ENCODE data around the gene RUNX1.

The RUNX1 gene

GRCh38 chr21:34857874-34858273 lies 191.2 kb downstream of the RUNX1 start:
- DNase-seq = no peak
- Histone ChIP-seq H3K9me3 (ENCODE audit: control insufficient read depth, low read length) (no peaks in the 10 kb centered on the region), H3K27me3 (replicated peaks; ENCODE audit: control insufficient read depth, insufficient read depth, low read length, poor library complexity, severe bottlenecking) (no peaks in the 10 kb centered on the region), H3K4me1 (ENCODE audit: control insufficient read depth, insufficient read depth, low read length, poor library complexity, severe bottlenecking) (no peaks in the 10 kb centered on the region), H3K4me3 (ENCODE audit: insufficient read depth, low read depth, low read length, poor library complexity, severe bottlenecking) (no peak overlapping the region), H3K36me3 (ENCODE audit: control insufficient read depth, insufficient read depth, low read length) (peaks cover 80% of the 10 kb centered on the region), H3K27ac (ENCODE audit: insufficient read depth, low read length, poor library complexity, severe bottlenecking) (no peak overlapping the region)

GRCh38 chr21:34857122-34857713 lies 191.9 kb downstream of the RUNX1 start:
- Histone ChIP-seq H3K9me3 (ENCODE audit: control insufficient read depth, low read length) (no peaks in the 10 kb centered on the region), H3K27ac (ENCODE audit: insufficient read depth, low read length, poor library complexity, severe bottlenecking) (no peak overlapping the region), H3K27me3 (replicated peaks; ENCODE audit: control insufficient read depth, insufficient read depth, low read length, poor library complexity, severe bottlenecking) (no peaks in the 10 kb centered on the region), H3K36me3 (ENCODE audit: control insufficient read depth, insufficient read depth, low read length) (peaks cover 82% of the 10 kb centered on the region), H3K4me3 (ENCODE audit: insufficient read depth, low read depth, low read length, poor library complexity, severe bottlenecking) (no peak overlapping the region), H3K4me1 (ENCODE audit: control insufficient read depth, insufficient read depth, low read length, poor library complexity, severe bottlenecking) (no peaks in the 10 kb centered on the region)
- DNase-seq = no peak

- DNase-seq = no peak
- H3K36me3 ChIP-seq (ENCODE audit: control insufficient read depth, insufficient read depth, low read length) = peaks cover 53% of the 10 kb centered on the region
- H3K9me3 ChIP-seq (ENCODE audit: control insufficient read depth, low read length) = no peaks in the 10 kb centered on the region
- H3K4me1 ChIP-seq (ENCODE audit: control insufficient read depth, insufficient read depth, low read length, poor library complexity, severe bottlenecking) = no peaks in the 10 kb centered on the region
- no peaks in the 10 kb centered on the region for H3K27me3 ChIP-seq (replicated peaks; ENCODE audit: control insufficient read depth, insufficient read depth, low read length, poor library complexity, severe bottlenecking)
- no peak overlapping the region for H3K4me3 ChIP-seq (ENCODE audit: insufficient read depth, low read depth, low read length, poor library complexity, severe bottlenecking)
- H3K27ac ChIP-seq (ENCODE audit: insufficient read depth, low read length, poor library complexity, severe bottlenecking) = no peak overlapping the region
These were observed 196.7 kb downstream of the RUNX1 start for GRCh38 chr21:34852448-34852847.

- no peak for DNase-seq
- H3K9me3 ChIP-seq (ENCODE audit: control insufficient read depth, low read length) = no peaks in the 10 kb centered on the region
- no peaks in the 10 kb centered on the region for H3K27me3 ChIP-seq (replicated peaks; ENCODE audit: control insufficient read depth, insufficient read depth, low read length, poor library complexity, severe bottlenecking)
- H3K36me3 ChIP-seq (ENCODE audit: control insufficient read depth, insufficient read depth, low read length) = peaks cover 40% of the 10 kb centered on the region
- peaks cover 10% of the 10 kb centered on the region for H3K4me1 ChIP-seq (ENCODE audit: control insufficient read depth, insufficient read depth, low read length, poor library complexity, severe bottlenecking)
- no peak overlapping the region for H3K4me3 ChIP-seq (ENCODE audit: insufficient read depth, low read depth, low read length, poor library complexity, severe bottlenecking)
- H3K27ac ChIP-seq (ENCODE audit: insufficient read depth, low read length, poor library complexity, severe bottlenecking) = no peak overlapping the region
These were observed 198.9 kb downstream of the RUNX1 start for GRCh38 chr21:34850166-34850690.

- Histone ChIP-seq H3K36me3 (ENCODE audit: control insufficient read depth, insufficient read depth, low read length) (peaks cover 27% of the 10 kb centered on the region), H3K9me3 (ENCODE audit: control insufficient read depth, low read length) (no peaks in the 10 kb centered on the region), H3K4me1 (ENCODE audit: control insufficient read depth, insufficient read depth, low read length, poor library complexity, severe bottlenecking) (peaks cover 10% of the 10 kb centered on the region), H3K27me3 (replicated peaks; ENCODE audit: control insufficient read depth, insufficient read depth, low read length, poor library complexity, severe bottlenecking) (no peaks in the 10 kb centered on the region), H3K4me3 (ENCODE audit: insufficient read depth, low read depth, low read length, poor library complexity, severe bottlenecking) (no peak overlapping the region), H3K27ac (ENCODE audit: insufficient read depth, low read length, poor library complexity, severe bottlenecking) (no peak overlapping the region)
- no peak for DNase-seq
These were observed 202.4 kb downstream of the RUNX1 start for GRCh38 chr21:34846601-34847112.

GRCh38 chr21:34845521-34846451 lies 203.3 kb downstream of the RUNX1 start:
- Histone ChIP-seq H3K36me3 (ENCODE audit: control insufficient read depth, insufficient read depth, low read length) (peaks cover 33% of the 10 kb centered on the region), H3K27ac (ENCODE audit: insufficient read depth, low read length, poor library complexity, severe bottlenecking) (no peak overlapping the region), H3K4me3 (ENCODE audit: insufficient read depth, low read depth, low read length, poor library complexity, severe bottlenecking) (no peak overlapping the region), H3K27me3 (replicated peaks; ENCODE audit: control insufficient read depth, insufficient read depth, low read length, poor library complexity, severe bottlenecking) (no peaks in the 10 kb centered on the region), H3K9me3 (ENCODE audit: control insufficient read depth, low read length) (no peaks in the 10 kb centered on the region), H3K4me1 (ENCODE audit: control insufficient read depth, insufficient read depth, low read length, poor library complexity, severe bottlenecking) (peaks cover 10% of the 10 kb centered on the region)
- peak; percentile 2 to 27 (median 24) for DNase-seq

- no peak for DNase-seq
- Histone ChIP-seq H3K27ac (ENCODE audit: insufficient read depth, low read length, poor library complexity, severe bottlenecking) (no peak overlapping the region), H3K27me3 (replicated peaks; ENCODE audit: control insufficient read depth, insufficient read depth, low read length, poor library complexity, severe bottlenecking) (no peaks in the 10 kb centered on the region), H3K4me3 (ENCODE audit: insufficient read depth, low read depth, low read length, poor library complexity, severe bottlenecking) (no peak overlapping the region), H3K9me3 (ENCODE audit: control insufficient read depth, low read length) (no peaks in the 10 kb centered on the region), H3K36me3 (ENCODE audit: control insufficient read depth, insufficient read depth, low read length) (peaks cover 34% of the 10 kb centered on the region), H3K4me1 (ENCODE audit: control insufficient read depth, insufficient read depth, low read length, poor library complexity, severe bottlenecking) (peaks cover 10% of the 10 kb centered on the region)
These were observed 204.2 kb downstream of the RUNX1 start for GRCh38 chr21:34844924-34845238.

- DNase-seq = no peak
- H3K4me1 ChIP-seq (ENCODE audit: control insufficient read depth, insufficient read depth, low read length, poor library complexity, severe bottlenecking) = peaks cover 10% of the 10 kb centered on the region
- H3K4me3 ChIP-seq (ENCODE audit: insufficient read depth, low read depth, low read length, poor library complexity, severe bottlenecking) = no peak overlapping the region
- peaks cover 40% of the 10 kb centered on the region for H3K36me3 ChIP-seq (ENCODE audit: control insufficient read depth, insufficient read depth, low read length)
- no peaks in the 10 kb centered on the region for H3K9me3 ChIP-seq (ENCODE audit: control insufficient read depth, low read length)
- H3K27me3 ChIP-seq (replicated peaks; ENCODE audit: control insufficient read depth, insufficient read depth, low read length, poor library complexity, severe bottlenecking) = no peaks in the 10 kb centered on the region
- H3K27ac ChIP-seq (ENCODE audit: insufficient read depth, low read length, poor library complexity, severe bottlenecking) = no peak overlapping the region
These were observed 204.8 kb downstream of the RUNX1 start for GRCh38 chr21:34844013-34844923.

GRCh38 chr21:34843562-34843961 lies 205.5 kb downstream of the RUNX1 start:
- H3K27ac ChIP-seq (ENCODE audit: insufficient read depth, low read length, poor library complexity, severe bottlenecking) = no peak overlapping the region
- peaks cover 10% of the 10 kb centered on the region for H3K4me1 ChIP-seq (ENCODE audit: control insufficient read depth, insufficient read depth, low read length, poor library complexity, severe bottlenecking)
- H3K4me3 ChIP-seq (ENCODE audit: insufficient read depth, low read depth, low read length, poor library complexity, severe bottlenecking) = no peak overlapping the region
- no peaks in the 10 kb centered on the region for H3K9me3 ChIP-seq (ENCODE audit: control insufficient read depth, low read length)
- no peaks in the 10 kb centered on the region for H3K27me3 ChIP-seq (replicated peaks; ENCODE audit: control insufficient read depth, insufficient read depth, low read length, poor library complexity, severe bottlenecking)
- no peak for DNase-seq
- H3K36me3 ChIP-seq (ENCODE audit: control insufficient read depth, insufficient read depth, low read length) = peaks cover 44% of the 10 kb centered on the region
